Left lobe of liver (tissue), 2 donors: ENCODE results near the gene GJA5. TPM values are rescaled to one million over a fixed set of nuclear protein-coding genes. Genes with fewer than 3 reads are reported as not detected.
"Not testable (repeated sequence)": the region's sequence is repeated elsewhere in the genome, so short reads cannot be mapped to it uniquely, and the experiment has no call there.

Experiments used
- ATAC-seq: fragments of 200-7000 bp; cut with Tn5 transposase; one replicate; pipeline ENCODE4 v1.9.1; 2020; ENCODE audit warnings: mild to moderate bottlenecking, moderate library complexity
- DNase-seq: peaks from one replicate; pipeline ENCODE4 v3.0.0-alpha.2; 2020; ENCODE audit warnings: low spot score
- total RNA-seq: library from RNA; stranded (reverse); gene quantifications from one replicate; pipeline ENCODE4 v1.2.1, GENCODE V29; 2021
- donor health status: DM: no; HTN: no; CAD: no; lungs with moderate emphysema.
- donor health status: DM: no; HTN: yes; CAD: no.

GJA5 gene
- total RNA-seq, 1 donor from 2014 or later = 1.1 TPM

GRCh38 chr1:147734291-147734841 is 26.0 kb downstream of the GJA5 start:
- ATAC-seq, DNase-seq: not testable (repeated sequence)

DNA sequence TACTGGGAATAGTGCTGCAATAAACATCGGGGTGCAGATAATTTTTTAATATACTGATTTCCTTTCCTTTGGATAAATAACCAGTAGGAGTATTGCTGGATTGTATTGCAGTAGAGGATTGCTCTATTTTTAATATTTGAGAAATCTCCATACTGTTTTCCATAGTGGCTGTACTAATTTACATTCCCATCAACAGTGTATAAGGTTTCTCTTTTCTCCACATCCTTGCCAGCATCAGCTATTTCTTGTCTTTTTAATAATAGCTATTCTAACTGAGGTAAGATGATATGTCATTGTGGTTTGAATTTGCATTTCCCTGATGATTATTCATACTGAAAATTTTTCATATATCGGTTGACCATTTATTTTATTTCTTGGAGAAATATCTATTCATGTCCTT is 31.1 kb downstream of the GJA5 start:
- no peak for ATAC-seq

DNA sequence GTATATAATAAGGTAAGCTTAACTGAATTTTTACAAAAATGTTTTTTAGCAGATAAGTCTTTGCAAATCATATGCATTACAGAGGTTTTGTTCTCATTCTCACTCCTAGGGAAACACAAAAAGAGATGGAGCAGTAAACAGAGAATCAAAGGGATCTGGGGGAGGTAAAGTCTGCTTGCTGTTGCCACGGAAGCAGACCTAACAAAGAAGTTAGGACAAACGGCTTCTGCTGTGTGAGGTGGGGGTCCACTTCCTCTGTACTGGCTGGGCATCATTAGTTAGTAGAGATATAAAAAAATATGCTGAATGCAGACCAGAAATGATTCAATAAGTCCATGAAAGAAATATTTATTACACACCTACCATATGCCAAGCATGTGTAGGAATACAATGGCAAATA is 34.2 kb downstream of the GJA5 start:
- DNase-seq = no peak
- ATAC-seq = no peak

More for the DNA sequence above, 31.1 kb downstream of the GJA5 start:
- no peak for DNase-seq

GRCh38 chr1:147725685-147726084 is 34.7 kb downstream of the GJA5 start:
- ATAC-seq = no peak
- DNase-seq = no peak

GRCh38 chr1:147723691-147724323 is 36.6 kb downstream of the GJA5 start:
- peak; percentile 84 for ATAC-seq
- DNase-seq = no peak

- no peak for DNase-seq
- ATAC-seq = no peak
These were observed 38.3 kb downstream of the GJA5 start for GRCh38 chr1:147722124-147722523.

- ATAC-seq = no peak
- no peak for DNase-seq
These were observed 38.7 kb downstream of the GJA5 start for GRCh38 chr1:147721716-147722115.

- DNase-seq = no peak
- no peak for ATAC-seq
These were observed 39.8 kb downstream of the GJA5 start for GRCh38 chr1:147720557-147720956.

GRCh38 chr1:147719711-147720225 is 40.6 kb downstream of the GJA5 start:
- no peak for ATAC-seq

DNA sequence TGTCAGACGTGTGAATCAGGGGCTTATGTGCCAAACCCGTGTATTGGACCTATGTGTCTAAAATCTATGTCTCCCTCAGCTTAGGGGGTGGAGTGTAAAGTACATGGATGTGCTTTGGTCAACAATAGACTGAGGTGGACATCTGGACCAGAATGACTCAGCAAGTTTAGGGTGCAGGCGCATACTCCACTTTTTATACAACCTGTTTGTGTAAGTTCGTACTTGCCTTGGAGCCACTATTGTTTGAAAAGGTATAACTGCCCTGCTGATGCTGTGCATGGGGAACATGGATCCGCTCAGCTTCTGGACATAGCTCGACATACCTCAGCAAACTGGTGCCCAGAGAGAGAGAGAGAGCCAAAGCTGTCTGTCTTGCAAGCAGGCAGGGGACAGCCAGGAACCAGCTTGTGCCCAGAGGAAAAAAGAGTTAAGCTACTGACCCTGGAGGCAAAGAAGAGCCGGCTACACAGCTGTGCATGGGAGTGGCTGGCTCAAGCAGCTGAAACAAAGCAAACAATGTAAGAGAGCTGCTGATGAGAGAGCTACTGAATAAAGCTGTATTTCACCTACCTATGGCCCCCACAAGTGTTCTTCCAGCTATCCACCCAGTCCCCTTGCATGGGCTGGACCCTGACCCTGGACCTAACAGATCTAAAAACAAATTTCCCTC is 41.2 kb downstream of the GJA5 start:
- ATAC-seq (no peak), DNase-seq (no peak)

More at GRCh38 chr1:147719711-147720225, 40.6 kb downstream of the GJA5 start:
- no peak for DNase-seq

- no peak for DNase-seq
These were observed 42.7 kb downstream of the GJA5 start for GRCh38 chr1:147717706-147718097.

DNA sequence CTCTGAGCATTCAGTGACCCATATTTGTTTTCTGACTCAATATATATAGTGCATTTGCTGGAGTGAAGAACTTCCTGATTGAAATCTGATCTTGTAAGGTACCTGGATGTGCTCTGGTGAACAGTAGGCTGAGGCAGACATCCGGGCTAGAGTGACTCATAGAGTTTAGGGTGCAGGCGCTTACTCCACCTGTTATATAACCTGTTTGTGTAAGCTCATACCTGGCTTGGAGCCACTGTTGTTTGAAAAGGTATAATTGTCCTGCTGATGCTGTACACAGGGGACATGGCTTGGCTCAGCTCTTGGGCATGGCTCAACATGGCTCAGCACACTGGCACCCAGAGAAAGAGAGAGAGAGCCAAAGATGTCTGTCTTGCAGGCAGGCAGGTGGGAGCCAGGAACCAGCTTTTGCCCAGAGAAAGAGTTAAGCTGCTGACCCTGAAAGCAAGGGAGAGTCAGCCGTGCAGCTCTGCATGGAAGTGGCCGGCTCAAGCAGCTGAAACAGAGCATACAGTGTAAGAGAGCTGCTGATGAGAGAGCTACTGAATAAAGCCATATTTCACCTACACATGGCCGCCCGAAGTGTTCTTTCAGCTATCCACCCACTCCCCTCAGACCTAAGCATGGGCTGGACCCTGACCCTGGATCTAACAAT is 43.2 kb downstream of the GJA5 start:
- DNase-seq (no peak), ATAC-seq (no peak)

More at GRCh38 chr1:147717706-147718097, 42.7 kb downstream of the GJA5 start:
- no peak for ATAC-seq

GRCh38 chr1:147712605-147713004 is 47.8 kb downstream of the GJA5 start:
- ATAC-seq = no peak
- no peak for DNase-seq

Other genes starting within 250 kb of the GJA5 start
- 5.3 TPM for gene BCL9, start 219.1 kb downstream of the GJA5 start, total RNA-seq
- gene ACP6, start 90.1 kb downstream of the GJA5 start, total RNA-seq = 17.2 TPM
- gene GJA8, start 142.2 kb upstream of the GJA5 start, total RNA-seq = not detected
- gene GPR89B, start 167.8 kb upstream of the GJA5 start, total RNA-seq = 8.5 TPM